HG03060 (cell line): ENCODE measurements around the gene SYCP1.
"Not testable (repeated sequence)": the region's sequence is repeated elsewhere in the genome, so short reads cannot be mapped to it uniquely, and the experiment has no call there.

Source experiments
- ATAC-seq: cut with Tn5 transposase; IDR thresholded peaks from one replicate; pipeline ENCODE4 v1.9.1; 2021; ENCODE audit warnings: low read depth, moderate number of reproducible peaks; ENCODE audit not compliant: unreplicated experiment

SYCP1 gene

DNA sequence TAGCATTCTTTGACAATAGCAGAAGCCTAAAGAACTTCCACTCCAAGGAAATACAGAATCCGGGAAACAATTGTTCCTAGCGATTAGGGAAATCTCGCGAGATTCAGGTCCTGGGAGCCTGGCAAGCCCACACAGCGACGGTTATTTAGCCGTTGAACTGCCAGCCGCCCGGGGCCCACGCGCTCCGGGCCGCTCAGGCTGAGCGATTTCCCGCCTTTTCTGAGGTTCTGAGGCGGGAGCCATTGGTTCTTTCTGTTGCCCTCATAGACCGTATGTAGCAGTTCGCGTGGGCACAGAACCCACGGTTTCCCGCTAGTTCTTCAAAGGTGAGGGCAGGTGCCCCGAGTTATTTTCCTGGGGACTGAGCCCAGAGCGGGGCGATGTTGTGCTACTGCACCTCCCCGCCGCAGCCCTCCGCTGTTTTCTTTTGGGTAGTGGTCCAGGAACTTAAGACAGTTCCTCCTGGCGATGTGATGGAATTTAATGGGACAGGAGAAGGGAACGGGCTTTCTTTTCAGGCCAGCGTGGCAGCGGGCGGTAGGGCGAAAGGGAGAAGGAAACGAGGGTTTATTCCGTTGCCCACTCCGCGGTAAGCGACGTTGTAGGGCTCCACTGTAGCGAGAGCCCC is at the start of gene SYCP1:
Gene SYCP1 (plus strand): TSS at position 171 of the 628 bp plus-strand sequence. CDS start 602 bp downstream, outside the sequence.
- ATAC-seq = no peak

GRCh38 chr1:114819869-114820268 is 34.8 kb upstream of the SYCP1 start:
- ATAC-seq = no peak

DNA sequence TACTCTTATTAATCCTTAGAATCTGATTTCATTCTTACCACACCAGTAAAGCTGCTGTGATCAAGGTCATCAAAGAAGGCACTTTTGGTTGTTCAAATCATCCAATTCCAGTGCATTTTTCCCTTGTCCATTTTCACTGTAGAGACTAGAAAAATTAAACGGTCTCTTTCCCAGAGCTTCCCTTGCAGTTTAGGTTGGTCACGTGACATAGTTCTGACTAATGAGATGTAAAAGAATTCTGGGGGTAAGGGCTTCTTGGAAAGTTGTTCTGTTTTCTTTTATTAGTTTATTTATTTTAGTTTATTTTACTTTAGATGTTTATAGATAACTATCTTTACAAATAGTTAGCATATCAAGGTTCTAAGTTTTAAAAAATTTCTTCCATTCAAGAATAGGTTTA is 34.3 kb upstream of the SYCP1 start:
- ATAC-seq = no peak

- no peak for ATAC-seq
Measured at GRCh38 chr1:114821978-114822377, 32.7 kb upstream of the SYCP1 start.

GRCh38 chr1:114828251-114828650 is 26.4 kb upstream of the SYCP1 start:
- no peak for ATAC-seq

- ATAC-seq = not testable (repeated sequence)
Measured at GRCh38 chr1:114830075-114830474, 24.6 kb upstream of the SYCP1 start.

GRCh38 chr1:114831276-114831994 is 23.2 kb upstream of the SYCP1 start:
- ATAC-seq = no peak

DNA sequence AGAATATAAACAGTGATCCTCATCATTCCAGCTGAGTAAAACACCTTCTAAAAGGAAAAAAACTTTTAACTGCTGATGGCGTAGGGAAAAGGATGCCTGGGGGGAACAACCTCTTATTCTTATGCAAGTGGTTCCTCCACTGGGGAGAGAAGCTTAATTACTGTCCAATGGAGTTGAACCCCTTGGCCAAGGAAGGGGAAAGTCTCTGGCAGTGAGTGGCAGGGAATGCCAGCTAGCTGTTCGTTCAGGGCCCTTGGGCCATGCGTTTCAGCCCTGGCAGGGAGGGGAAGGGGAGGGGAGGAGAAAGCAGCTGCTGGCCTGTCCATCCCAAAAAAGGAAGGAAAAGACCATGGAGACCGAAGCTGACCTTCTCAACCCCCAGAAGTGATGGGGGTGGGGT is 22.6 kb upstream of the SYCP1 start:
- no peak for ATAC-seq

- no peak for ATAC-seq
Measured at GRCh38 chr1:114833421-114833820, 21.2 kb upstream of the SYCP1 start.

DNA sequence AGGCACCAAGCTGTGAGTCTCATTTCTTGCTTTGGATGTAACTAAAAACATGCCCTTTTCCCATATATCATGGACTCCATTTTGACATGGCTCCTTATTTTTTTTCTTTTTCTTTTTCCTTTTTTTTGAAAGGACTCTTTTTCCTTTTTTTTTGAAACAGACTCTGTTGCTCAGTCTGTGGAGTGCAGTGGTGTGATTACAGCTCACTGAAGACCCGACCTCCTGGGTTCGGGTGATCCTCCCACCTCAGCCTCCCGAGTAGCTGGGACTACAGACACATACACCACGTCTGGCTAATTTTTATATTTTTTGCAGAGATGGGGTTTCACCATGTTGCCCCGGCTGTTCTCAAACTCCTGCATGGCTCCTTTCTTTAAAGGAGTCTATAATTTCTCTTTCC is 10.4 kb upstream of the SYCP1 start:
- ATAC-seq = no peak

DNA sequence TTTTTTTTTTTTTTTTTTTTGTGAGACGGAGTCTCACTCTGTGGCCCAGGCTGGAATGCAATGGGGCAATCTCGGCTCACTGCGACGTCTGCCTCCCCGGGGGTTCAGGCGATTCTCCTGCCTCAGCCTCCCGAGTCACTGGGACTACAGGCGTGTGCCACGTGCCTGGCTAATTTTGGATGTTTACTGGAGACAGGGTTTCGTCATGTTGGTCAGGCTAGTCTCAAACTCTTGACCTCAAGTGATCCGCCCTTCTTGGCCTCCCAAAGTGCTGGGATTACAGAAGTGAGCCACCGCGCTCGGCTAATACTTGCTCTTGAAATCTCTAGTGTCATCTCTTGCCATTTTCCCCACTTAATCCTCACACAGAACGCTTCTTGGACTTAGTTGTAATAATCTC is 1.1 kb upstream of the SYCP1 start:
- no peak for ATAC-seq

DNA sequence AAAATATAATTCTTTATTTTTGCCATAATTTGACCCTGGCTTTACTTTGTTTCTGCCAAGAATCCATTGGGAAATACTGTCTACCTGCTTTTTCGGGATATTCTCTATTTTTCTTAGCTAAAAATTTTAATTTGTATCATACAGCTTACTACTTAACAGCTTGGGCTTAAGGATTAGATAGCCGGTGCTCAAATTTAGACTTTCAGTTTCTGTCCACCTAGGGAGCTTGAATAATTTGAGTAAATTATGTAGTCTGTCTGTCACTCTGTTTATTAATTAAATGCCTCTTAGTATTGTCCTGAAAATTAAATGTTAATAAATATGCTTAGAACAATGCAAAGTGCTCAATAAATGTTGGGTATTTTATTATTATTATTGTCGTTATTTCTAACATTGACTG is 6.7 kb downstream of the SYCP1 start:
- no peak for ATAC-seq

GRCh38 chr1:114892194-114892918 is 37.7 kb downstream of the SYCP1 start:
- no peak for ATAC-seq

DNA sequence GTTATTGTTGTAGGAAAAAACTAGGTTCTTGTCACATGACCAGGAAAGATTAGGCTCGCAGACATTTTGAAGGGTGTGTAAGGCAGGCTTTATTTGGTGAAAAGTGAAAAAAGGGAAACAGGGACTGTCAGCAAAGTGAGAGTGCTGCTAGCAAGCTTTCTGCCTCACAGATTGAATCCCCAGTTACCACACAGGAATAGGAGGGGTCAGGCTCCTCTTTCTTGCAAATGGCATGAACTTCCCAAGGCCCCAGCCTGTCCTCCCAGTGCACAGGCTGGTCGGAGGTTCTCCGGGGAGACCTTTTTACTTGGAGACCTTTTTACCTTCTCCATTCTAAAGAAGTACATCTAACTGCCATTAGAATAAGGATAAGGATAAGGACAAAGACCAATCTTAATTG is 42.1 kb downstream of the SYCP1 start:
- ATAC-seq = no peak

DNA sequence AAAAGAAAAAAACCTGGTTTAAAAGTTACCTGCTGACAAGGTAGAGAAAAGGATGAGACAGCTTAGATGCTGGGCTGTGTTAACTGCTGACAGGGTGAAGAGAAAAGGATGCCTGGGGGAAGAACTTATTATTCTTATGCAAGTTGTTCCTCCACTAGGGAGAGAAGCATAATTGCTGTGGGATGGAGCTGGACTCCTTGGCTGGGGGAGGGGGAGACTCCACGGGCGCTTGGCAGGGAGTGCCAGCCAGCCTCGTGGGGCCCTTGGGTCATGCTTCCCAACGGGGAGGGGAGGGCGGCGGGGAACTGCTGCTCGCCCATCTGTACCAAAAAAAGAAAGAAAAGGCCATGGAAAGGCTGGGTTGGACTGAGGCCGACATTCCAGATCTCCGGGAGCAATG is 47.2 kb downstream of the SYCP1 start:
- no peak for ATAC-seq

GRCh38 chr1:114902343-114902742 is 47.7 kb downstream of the SYCP1 start:
- no peak for ATAC-seq

- no peak for ATAC-seq
Measured at GRCh38 chr1:114903480-114903879, 48.8 kb downstream of the SYCP1 start.

DNA sequence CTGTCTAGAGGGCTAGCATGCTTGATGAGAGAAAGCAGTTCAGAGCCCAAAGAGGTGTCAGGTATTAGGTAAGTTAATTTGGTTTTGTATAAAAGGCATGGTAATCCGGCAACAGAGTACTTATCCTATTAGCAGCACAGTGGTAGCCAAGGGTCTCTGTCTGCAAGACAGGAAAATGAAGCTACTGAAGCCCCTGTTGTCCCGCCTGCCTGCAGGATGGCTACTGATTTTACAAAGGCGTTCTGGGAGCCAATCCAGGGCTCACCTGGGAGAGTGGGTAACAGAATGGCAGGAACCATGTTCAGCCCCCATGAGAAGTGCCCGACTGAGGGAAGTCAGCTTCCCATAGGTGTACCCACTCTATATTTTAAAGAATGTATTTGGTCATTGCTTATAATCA is 61.1 kb downstream of the SYCP1 start:
- not testable (repeated sequence) for ATAC-seq

DNA sequence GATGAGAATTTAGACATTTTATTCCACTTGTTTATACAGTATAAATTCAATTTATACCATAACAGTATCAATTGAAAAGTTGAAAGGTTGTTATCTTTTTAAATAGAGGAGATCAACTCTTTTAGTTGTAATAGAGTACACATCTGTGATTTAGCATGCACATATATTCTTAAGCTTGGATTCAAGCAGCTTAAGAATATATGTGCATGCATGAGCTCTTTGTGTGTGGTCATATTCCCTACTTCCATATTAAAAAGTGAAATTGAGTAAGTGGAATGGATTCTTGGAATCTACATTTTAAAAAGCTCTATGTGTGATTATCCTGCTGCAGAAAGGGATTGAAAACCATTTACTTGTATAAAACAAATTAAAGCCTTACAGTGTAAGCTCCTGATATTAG is 71.9 kb downstream of the SYCP1 start:
- no peak for ATAC-seq

DNA sequence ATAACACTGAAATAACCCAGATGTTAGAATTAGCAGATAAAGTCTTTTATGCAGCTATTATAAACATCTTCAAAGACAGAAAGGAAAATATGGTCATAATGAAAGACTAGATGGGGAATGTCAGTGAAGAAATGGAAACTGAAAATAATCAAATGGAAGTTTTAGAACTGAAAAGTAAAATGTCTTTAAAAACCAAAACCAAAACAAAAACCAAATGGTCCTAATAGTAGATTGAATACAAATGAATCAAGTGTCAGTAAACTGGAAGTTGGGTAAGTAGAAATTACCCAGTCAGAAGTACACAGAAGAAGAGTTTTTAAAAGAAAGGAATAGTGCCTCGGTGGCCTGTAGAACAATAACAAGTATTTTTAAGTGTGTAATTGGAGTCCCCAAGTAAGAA is 72.7 kb downstream of the SYCP1 start:
- no peak for ATAC-seq

GRCh38 chr1:114956570-114956969 is 101.9 kb downstream of the SYCP1 start:
- no peak for ATAC-seq

- no peak for ATAC-seq
Measured at GRCh38 chr1:114959423-114959822, 104.8 kb downstream of the SYCP1 start.
